Measurements from ENCODE around the gene ACTR1B.
A peak's percentile ranks its signal among the peaks of the same experiment; 100 is the strongest.
"Not testable (repeated sequence)": the region's sequence is repeated elsewhere in the genome, so short reads cannot be mapped to it uniquely, and the experiment has no call there.

ACTR1B gene

GRCh38 chr2:97688062-97688827, 24.4 kb upstream of the ACTR1B start:
- no peak for DNase-seq

DNA sequence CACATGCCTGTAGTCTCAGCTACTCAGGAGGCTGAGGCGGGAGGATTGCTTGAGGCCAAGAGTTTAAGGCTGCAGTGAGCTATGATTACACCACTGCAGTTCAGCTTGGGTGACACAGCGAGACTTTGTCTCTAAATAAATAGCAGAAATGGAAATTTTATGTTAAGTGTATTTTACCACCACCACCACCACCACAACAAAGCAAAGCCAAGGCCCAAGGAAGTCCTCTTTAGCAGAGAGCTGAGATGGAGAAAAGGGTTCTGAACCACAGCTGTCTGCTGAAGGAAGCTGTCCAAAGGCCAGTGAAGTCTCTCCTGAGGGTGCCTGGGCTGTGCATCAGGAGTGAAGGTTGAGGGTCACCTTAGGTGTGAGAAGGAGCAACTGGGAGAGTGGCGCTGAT, 23.4 kb upstream of the ACTR1B start:
- not testable (repeated sequence) for DNase-seq

DNA sequence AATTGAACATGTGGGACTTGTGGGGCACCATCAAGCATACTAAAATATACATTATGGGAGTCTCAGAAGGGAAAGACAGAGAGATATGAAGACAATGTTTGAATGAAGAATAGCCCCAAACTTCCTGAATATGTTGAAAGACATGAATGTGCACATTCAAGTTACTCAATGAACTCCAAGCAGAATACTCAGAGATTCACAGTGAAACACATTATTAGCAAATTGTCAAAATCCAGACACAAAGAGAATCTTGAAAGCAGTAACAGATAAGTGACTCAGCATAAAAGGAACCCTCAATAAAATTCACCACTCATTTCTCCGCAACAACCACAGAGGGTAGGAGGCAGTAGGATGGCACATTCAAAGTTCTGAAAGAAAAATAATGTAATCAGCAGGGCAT, 14.5 kb upstream of the ACTR1B start:
- DNase-seq: no peak

GRCh38 chr2:97677480-97677879, 13.6 kb upstream of the ACTR1B start:
- no peak for DNase-seq

- no peak for DNase-seq
Observed at GRCh38 chr2:97676620-97677019, 12.8 kb upstream of the ACTR1B start.

- no peak for DNase-seq
Observed at GRCh38 chr2:97675430-97676113, 11.7 kb upstream of the ACTR1B start.

- DNase-seq: no peak
Observed at GRCh38 chr2:97673915-97674283, 10.1 kb upstream of the ACTR1B start.

- no peak for DNase-seq
Observed at GRCh38 chr2:97673182-97673914, 9.5 kb upstream of the ACTR1B start.

DNA sequence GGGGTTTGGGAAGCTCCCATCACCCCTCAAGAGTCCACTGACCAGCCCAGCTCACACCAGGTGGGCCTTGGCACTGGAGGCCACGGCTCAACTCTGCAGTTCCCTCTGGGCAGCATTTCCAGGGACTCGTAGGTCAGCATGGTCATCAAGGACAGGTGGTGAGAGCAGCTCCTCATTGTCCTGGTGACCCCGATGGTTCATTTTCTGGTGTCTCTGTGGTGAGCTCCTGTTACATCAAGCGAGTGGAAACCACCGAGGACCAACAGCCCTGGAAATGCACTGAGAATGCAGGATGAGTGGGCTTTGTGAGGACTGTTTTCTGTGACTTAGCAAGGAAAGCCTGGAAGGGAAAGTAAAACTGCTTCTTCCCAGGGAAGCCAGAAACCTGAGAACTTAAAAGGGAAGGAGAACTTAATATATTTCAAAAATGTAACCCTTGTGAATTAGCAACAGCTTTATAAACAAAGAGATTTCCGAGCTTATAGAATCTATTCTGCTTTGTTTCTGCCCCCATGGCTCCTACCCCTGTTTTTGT, 8.8 kb upstream of the ACTR1B start:
- not testable (repeated sequence) for DNase-seq

DNA sequence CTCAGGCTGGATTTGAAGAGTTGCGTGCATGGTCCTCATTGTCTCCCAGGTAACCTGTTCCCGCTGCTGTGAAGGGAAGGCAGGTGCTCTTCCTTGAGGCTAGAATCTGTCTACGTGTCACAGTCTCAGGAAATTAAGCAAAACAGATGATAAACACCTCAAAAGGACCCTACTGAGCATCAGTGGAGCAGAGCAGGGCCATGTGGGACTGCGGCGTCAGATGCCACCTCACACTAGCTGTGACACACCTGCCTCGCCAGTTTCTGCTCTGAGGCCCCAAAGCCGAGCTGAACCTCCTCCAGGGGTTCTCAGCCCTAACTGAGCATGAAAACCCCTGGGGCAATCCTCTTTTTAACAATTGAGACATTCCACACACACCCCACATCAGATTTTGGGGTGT, 7.7 kb upstream of the ACTR1B start:
- DNase-seq: no peak

GRCh38 chr2:97670471-97670870, 6.6 kb upstream of the ACTR1B start:
- no peak for DNase-seq

GRCh38 chr2:97669448-97669847, 5.6 kb upstream of the ACTR1B start, which contains the start of gene C2orf92:
TSS of gene C2orf92 (plus strand) at chr2:97669713. CDS start at chr2:97669789, 76 bp downstream.
- DNase-seq: no peak

GRCh38 chr2:97664636-97664970, 759 bp upstream of the ACTR1B start:
- DNase-seq: no peak

DNA sequence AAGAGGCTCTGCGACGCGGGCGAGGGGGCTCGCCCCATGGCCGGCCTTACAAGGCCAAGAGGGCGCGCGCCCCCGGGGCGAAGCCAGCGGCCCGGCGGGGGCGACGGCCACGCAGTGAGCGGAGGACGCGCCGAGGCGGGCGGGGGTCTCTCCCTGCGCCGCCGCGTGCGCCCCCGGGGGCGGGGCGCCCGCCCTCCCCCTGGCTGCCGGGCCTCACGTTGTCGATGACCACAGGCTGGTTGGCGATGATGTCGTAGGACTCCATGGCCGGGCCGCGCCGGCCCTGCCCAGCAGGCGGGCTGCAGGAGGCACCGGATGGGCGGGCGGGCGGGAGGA, 250 bp downstream of the ACTR1B start:
- no peak for DNase-seq

DNA sequence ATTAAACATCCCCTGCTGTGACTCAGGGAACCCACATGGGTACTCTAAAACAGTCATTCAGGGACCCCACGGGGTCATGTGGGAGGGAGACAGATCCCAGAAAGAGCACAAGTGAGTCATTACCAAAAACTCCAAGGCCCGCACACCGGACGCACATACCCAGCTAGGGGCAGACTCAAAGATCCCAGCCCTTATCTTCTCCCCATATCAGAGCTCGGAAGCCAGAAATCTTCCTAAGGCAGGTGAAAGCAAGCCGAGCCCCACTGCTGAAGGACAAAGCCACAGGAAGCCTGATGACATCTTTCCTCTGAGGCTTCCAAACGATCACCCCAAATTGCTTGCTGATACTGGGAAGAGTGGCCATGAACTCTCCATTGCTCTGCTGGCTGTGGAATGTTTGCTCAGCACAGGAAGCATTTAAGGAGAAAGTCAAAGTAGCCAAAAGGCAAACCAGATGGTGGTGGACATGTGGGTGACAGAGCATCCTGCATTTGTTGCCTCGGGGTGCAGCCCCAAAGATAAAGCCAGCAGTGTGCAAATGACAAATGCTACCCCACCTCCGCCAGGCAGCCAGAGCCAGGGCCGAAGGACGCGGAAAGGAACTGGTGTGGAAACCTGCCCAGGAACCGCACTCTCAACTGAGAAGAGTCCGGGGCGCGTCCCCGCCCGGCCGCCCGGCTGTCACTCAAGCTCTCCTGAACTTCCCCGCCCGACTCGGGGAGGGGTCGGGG, 784 bp downstream of the ACTR1B start:
- peak; percentile 54 to 67 for DNase-seq

GRCh38 chr2:97662386-97662894, 1.4 kb downstream of the ACTR1B start:
- no peak for DNase-seq

DNA sequence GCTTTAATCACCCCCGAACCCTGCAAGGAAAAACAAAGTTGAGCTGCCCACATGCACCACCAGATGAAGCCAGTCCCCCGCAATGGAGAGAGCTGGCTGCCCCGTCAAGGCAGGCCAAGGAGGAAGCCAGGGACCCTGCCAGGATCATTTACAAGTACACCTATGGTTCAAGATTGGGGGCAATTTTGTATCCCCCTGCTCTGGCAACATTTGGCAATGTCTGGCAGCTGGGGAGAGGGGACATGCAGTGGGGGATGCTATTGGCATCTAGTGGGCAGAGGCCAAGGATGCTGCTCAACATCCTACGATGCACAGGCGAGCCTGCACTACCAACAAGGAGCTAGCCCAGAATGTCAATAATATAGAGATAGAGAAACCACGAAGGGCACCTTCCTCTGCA, 1.9 kb downstream of the ACTR1B start:
- DNase-seq: no peak

- DNase-seq: no peak
Observed at GRCh38 chr2:97660775-97661389, 3.0 kb downstream of the ACTR1B start.

DNA sequence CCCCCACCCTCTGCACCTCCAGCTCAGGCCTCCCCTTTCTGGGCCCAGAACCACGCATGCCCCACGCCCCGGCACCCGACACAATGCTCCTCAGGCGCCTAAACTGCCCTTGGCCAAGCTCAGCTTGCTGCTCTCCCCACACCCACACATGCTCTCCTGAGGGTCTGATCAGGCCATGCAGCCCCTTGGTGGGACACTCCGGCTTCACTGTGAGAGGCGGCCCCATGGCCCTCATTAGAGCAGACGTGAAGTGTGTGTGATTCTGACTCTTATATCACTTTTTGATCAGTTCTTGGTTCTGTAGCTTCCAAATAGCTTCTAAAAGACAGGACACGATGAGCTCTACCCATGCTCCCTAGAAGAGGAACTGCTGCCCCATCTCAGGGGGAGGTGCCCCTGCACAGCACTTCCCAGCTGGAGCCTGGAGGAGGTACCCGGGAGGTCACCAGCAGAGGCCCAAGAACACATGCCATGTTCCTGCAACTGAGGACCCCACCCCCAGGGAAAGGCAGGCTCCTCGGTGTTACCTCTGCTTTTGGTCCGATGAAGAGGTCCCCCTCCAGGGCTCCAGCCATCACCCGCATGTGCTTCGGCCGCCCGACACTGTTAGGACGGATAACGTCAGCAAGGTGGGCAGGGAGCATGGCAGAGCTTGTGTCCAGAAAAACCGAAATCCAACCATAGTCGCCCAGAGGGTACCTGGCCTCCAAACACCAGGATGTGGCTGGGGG, 3.6 kb downstream of the ACTR1B start:
- DNase-seq: no peak

DNA sequence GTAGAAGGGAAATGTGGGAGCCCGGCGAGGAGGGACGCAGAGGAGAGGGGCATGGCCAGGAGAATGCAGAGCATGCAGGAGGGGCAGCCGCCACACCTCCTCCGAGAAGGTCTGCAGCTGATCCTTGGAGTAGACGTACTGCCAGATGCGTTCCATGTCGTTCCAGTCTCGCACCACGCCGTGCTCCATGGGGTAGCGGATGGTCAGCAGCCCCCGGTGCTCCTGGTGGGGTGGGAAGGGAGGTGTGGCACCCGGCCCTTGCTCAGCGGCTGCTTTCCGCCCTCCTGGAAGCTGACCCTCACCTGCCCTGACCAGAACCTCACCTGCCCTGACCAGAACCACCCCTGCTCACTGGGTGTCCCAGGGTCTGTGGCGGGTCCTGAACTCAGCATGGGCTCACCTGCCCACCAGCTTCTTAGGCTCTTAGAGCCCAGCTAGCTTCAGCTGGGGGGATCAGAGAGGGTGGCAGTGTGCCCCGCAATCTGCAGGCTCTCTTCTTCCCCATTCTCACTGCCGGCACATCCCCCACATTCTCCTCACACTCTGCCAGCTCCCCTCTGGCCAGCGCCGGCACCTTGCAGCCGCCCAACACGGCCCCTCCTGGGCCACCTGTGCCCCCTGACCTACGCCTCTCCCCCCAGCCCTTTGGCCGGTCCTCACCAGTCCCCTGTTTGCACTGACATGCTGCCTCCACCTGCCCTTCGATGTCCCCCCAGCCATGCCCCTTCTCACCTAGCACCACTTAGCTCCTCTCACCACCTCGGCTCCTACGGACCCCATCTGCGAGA, 4.4 kb downstream of the ACTR1B start:
- DNase-seq: no peak

DNA sequence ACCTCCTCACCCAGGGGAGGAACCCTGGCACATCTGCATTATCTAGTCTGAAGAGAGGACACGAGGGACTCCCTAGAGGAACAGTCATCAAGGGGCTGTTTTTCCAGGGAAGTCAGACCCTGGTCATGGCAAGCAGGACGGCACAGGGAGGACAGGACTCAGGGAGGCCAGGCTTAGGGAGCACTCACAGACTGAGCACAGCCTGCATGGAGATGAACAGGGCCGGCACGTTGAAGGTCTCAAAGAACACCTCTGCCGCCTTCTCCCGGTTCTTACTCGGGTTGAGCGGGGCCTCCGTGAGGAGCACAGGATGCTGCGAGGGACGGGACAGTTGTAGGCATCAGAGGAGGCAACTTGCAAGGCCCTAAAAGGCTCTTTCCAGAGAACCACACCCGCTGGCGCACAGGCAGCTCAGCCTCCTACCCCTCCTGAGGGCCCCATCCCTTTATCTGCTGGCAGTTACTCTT, 5.1 kb downstream of the ACTR1B start:
- DNase-seq: no peak
